H1 (cell line): ENCODE results near the gene SLMAP. TPM values are rescaled to one million over a fixed set of nuclear protein-coding genes. Genes with fewer than 3 reads are reported as not detected.

ENCODE experiments used
- CBX5 ChIP-seq: fragments of 300-800, 300-1000 bp; sonication (generic); IDR thresholded peaks from 2 replicates; pipeline ENCODE4 v1.7.1; 2016; ENCODE audit warnings: antibody characterized with exemption, low read length, low read depth
- SIN3A ChIP-seq, 2 experiments: IDR thresholded peaks in 1 of 2; conservative IDR thresholded peaks in 1 of 2; 2 replicates each; pipeline ENCODE4 v1.6.1; 2011 to 2012; ENCODE audit warnings: low read length in 2 of 2, improper control_type of control experiment in 1 of 2, low read depth in 1 of 2, mild to moderate bottlenecking in 1 of 2
- polyA plus RNA-seq, 7 experiments: library from polyadenylated mRNA; depleted of rRNA in 3 of 7; stranded (reverse) in 5 of 7; unstranded in 2 of 7; fragments of >200 nt in 5 of 7; fragments of 200-250 nt in 2 of 7; gene quantifications; 1 replicate in 5 of 7; 2 replicates in 1 of 7; 4 replicates in 1 of 7; pipeline versions ENCODE4 v1.2.1 to v1.2.3, GENCODE V29; 2011 to 2013; ENCODE audit warnings: missing spikeins in 2 of 7, mixed read lengths in 2 of 7
- total RNA-seq: library from RNA; stranded (reverse); fragmentation: NEBNext Ultra II Directional; extraction: Animal tissue kit (Norgen Biotek cat#: 25700); gene quantifications from 2 replicates; pipeline ENCODE4 v1.2.1, GENCODE V29; 2021
- TF ChIP-seq, protein P1 (sequence below): IDR thresholded peaks from 2 replicates; pipeline ENCODE4 v1.6.1; 2012; ENCODE audit warnings: inconsistent platforms

SLMAP gene
- total and polyA plus RNA-seq, 2 of the 8 experiments (the other 6 are each of a cell fraction or from before 2014, with no cell fraction given) = 13.6 to 70.4 TPM

- TF ChIP-seq SIN3A (conservative IDR thresholded peaks at IDR 0.05 in 1 of 2, IDR thresholded peaks at IDR 0.05 in 1 of 2; ENCODE audit: low read depth in 1 of 2, low read length in 2 of 2) = no peak
- TF ChIP-seq, protein P1, sequence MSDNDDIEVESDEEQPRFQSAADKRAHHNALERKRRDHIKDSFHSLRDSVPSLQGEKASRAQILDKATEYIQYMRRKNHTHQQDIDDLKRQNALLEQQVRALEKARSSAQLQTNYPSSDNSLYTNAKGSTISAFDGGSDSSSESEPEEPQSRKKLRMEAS = no peak
- TF ChIP-seq CBX5 = no peak
- TF ChIP-seq, all 59 proteins: peak for 0
Observed at GRCh38 chr3:57832486-57832885, 76.4 kb downstream of the SLMAP start (continued).
